Stimulated activated memory B cell treated with anti-CD40 and anti-IgM and Interleukin-4, amounts not matched to agents 10 μg/mL and 1 μg/mL and 100 μg/mL, for 72 hours (primary cell): ENCODE results near the gene FLAD1.
A peak's percentile ranks its signal among the peaks of the same experiment; 100 is the strongest.

ENCODE experiments used
- ATAC-seq: fragments of 150-1000 bp; cut with Tn5 transposase; 2 replicates; pipeline ENCODE4 v1.10.0; 2021
- H3K27ac Mint-ChIP-seq: one replicate; pipeline ENCODE4 v1.8.0; 2022; ENCODE audit warnings: mild to moderate bottlenecking, mixed read lengths
- H3K27me3 Mint-ChIP-seq: one replicate; pipeline ENCODE4 v1.8.0; 2022; ENCODE audit warnings: mixed read lengths
- H3K36me3 Mint-ChIP-seq: one replicate; pipeline ENCODE4 v1.8.0; 2022; ENCODE audit warnings: mixed read lengths
- H3K4me1 Mint-ChIP-seq: one replicate; pipeline ENCODE4 v1.8.0; 2022; ENCODE audit warnings: mixed read lengths
- H3K4me3 Mint-ChIP-seq: one replicate; pipeline ENCODE4 v1.8.0; 2022; ENCODE audit warnings: mild to moderate bottlenecking, moderate library complexity, mixed read lengths
- H3K9me3 Mint-ChIP-seq: one replicate; pipeline ENCODE4 v1.8.0; 2022; ENCODE audit warnings: mixed read lengths

Gene FLAD1

DNA sequence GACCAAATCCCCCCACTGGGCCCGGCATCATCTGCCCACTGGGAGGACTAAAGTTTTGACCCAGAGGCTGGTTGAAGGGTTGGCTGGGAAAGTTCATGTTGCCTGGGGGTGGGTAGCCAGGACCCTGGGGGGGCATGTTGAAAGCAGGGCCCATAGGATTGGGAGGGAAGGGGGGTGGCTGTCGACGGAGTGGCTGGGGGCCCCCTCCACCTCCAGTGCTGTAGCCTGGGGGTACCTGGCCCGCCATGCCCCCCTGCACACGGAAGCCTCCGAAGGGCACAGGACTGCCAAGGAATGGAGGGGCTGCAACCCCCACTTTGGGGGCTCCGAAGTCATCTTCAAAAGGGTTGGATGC is 23.7 kb upstream of the FLAD1 start:
- Mint-ChIP-seq H3K4me3 (no peak overlapping the region), H3K27me3 (no peaks in the 10 kb centered on the region), H3K36me3 (peaks cover 22% of the 10 kb centered on the region), H3K4me1 (peaks cover 68% of the 10 kb centered on the region), H3K9me3 (no peaks in the 10 kb centered on the region), H3K27ac (peak overlapping the region; percentile 17)
- no peak for ATAC-seq

DNA sequence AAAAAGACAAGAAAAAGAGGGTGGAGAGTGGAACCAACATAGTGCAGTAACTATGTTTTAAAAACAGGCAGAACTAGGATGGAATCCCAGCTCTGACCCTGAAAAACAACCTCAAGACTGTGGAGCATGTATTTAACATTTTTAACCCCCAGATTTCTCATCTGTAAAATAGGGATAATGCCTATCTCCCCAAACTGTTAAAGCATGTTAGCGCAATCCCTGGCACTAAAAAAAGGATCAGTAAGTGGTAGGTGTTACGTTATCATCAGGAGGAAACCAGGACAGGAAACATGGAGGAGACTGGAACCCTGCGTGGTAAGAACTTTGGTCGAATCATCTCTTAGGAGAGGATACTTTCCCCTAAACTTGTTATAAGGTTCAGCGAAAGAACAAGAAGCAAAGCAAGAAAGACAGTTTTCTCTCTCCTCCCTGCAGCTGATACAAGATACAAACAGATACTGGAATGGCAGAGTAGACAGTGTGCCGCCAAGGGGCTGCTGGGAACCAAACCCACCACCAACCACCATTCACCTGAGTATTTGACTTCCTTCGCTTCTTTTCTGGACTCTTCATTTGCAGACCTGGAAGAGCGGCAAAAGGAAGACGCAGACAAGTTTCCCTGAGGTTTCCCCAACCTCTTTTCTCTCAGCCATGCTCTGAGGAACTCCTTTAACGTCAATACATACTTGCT is 22.6 kb upstream of the FLAD1 start:
- peaks cover 57% of the 10 kb centered on the region for H3K4me1 Mint-ChIP-seq
- peaks cover 28% of the 10 kb centered on the region for H3K36me3 Mint-ChIP-seq
- H3K27me3 Mint-ChIP-seq: no peaks in the 10 kb centered on the region
- peak overlapping the region; percentile 91 for H3K27ac Mint-ChIP-seq
- H3K4me3 Mint-ChIP-seq: peak overlapping the region; percentile 88
- ATAC-seq: no peak
- H3K9me3 Mint-ChIP-seq: no peaks in the 10 kb centered on the region

DNA sequence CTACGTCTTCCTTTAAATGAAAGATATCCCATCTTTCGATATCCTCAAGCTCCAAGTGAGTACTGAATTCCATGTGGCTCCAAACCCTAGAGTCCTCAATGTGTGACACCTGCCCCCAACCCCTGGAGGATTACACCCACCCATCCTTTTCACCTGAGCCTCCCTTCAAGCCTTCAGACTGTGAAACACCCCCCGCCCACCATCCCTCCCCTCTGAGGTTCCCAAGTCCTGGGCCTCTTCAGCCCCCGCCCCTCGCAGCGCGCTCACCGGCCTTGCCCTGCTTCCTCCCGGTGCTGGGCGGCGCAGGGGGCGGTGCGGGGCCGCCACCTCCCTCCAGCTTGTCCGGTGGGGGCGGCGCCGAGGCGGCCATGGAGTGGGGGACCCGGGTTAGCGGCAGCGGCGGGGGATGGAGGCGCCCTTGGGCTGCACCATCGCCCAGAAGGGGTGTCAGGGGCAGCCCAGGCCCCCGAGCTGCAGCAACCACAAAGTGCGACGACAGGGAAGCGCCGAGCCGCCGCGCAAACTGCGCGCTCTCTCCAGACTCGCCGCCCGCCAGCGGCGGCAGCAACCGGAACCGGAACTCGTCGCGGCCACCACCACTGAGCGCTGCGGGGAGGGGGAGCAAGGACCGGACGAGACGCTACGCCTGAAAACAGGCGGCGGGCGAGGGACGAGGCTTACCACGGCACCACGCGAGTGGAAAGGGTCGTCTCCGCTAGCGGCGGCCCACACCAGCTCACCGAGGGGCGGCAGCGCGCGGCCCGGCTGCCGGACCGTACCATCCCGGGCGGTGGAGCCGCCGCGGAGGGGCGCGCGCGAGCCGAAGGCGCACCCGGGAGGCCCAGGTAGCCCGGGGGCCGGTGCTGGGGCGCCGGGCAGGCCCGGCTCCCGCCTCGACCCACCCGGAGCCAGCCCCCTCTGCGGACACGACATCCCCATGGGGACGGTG is 21.7 kb upstream of the FLAD1 start, which contains the start of gene PYGO2:
TSS of gene PYGO2 (minus strand) at position 576 of the 949 bp plus-strand sequence. CDS start at position 370, 206 bp downstream.
- H3K27me3 Mint-ChIP-seq: no peaks in the 10 kb centered on the region
- peak within 1 kb of the TSS; percentile 88 for H3K4me3 Mint-ChIP-seq
- peaks cover 48% of the 10 kb centered on the region for H3K4me1 Mint-ChIP-seq
- H3K36me3 Mint-ChIP-seq: peaks cover 33% of the 10 kb centered on the region
- no peaks in the 10 kb centered on the region for H3K9me3 Mint-ChIP-seq
- H3K27ac Mint-ChIP-seq: peak within 1 kb of the TSS; percentile 91
- ATAC-seq: peak; percentile 93

DNA sequence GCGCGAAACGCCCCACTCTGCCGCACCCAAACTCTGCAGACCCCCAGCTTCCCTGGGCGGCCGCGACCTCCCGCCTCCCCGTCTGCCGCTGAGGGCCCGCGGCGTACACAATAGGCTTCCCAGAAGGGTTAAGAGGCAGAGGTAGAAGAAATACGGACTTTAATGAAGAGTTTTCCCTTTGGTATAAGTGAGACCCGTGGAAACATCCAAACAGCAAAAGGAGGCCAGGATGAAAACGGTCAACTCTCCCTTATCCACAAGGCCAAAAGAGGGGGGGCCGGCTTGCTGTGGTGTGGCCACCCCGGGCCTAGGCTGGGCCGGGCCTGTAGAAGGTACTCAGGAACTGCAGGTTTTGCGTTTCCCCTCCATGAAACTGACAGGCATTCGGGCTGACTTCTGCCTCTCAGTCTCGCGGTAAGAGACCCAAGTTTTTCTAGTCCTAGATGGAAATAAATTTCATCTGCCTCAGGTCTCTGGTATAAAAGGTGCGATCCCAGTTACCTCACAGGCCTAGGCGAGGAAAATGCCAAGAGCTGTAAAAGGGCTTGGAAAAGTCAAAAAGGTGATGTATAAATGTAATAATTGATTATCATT is 20.9 kb upstream of the FLAD1 start:
- H3K4me1 Mint-ChIP-seq: peaks cover 43% of the 10 kb centered on the region
- no peaks in the 10 kb centered on the region for H3K27me3 Mint-ChIP-seq
- peak; percentile 44 for ATAC-seq
- no peaks in the 10 kb centered on the region for H3K9me3 Mint-ChIP-seq
- H3K36me3 Mint-ChIP-seq: peaks cover 36% of the 10 kb centered on the region
- H3K4me3 Mint-ChIP-seq: peak overlapping the region; percentile 86
- peak overlapping the region; percentile 91 for H3K27ac Mint-ChIP-seq

DNA sequence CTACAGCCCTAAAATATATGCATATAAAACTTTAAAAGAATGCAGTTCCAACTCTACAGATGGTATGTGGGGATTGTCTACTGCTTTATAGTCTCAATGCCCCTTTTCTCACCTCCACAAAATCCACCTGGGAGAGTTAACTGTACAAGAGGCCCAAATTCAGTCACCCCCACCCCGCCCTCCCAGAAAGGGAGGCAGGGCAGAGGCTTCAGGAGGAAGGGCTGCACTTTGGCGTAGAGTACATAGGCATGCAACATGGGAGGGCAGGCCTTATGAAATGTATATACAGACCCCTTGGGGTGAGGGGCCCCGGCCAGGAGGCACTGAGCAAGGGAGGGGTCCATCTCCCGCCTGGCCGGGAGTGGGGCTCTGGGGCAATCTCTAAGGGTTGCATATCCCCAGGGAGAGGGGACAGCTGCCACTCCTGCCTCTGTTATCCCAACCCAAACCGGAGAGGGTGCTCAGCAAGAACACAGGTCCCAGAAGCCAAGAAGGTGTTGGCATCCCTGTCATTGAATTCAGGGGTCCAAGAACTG is 20.3 kb upstream of the FLAD1 start:
- peaks cover 41% of the 10 kb centered on the region for H3K36me3 Mint-ChIP-seq

DNA sequence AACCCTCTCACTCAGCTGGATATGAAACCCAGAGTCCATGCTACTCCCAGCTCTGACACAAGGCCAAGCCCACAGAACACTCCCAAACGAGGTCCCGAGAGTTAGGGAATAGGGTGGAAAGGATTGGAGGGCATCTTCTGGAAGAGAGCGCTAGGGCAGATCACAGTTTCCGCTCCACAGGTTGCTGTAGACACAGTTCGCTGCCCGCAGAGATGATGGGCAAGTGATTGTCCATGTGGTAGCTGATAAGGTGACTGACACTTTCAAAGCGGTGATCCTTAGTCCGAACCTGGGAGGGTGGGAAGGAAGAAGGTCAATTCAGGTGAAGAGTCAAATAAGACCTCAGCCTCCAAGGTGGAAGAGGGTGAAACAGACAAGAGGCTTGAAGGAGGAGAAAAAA is 19.5 kb upstream of the FLAD1 start:
- Mint-ChIP-seq H3K4me3 (no peak overlapping the region), H3K27ac (peak overlapping the region; percentile 2), H3K36me3 (peaks cover 49% of the 10 kb centered on the region), H3K27me3 (no peaks in the 10 kb centered on the region), H3K4me1 (peaks cover 44% of the 10 kb centered on the region), H3K9me3 (no peaks in the 10 kb centered on the region)
- no peak for ATAC-seq

More for the DNA sequence above, 20.3 kb upstream of the FLAD1 start:
- Mint-ChIP-seq H3K4me1 (peaks cover 43% of the 10 kb centered on the region), H3K27ac (peak overlapping the region; percentile 91), H3K9me3 (no peaks in the 10 kb centered on the region), H3K27me3 (no peaks in the 10 kb centered on the region), H3K4me3 (peak overlapping the region; percentile 86)
- ATAC-seq: no peak

DNA sequence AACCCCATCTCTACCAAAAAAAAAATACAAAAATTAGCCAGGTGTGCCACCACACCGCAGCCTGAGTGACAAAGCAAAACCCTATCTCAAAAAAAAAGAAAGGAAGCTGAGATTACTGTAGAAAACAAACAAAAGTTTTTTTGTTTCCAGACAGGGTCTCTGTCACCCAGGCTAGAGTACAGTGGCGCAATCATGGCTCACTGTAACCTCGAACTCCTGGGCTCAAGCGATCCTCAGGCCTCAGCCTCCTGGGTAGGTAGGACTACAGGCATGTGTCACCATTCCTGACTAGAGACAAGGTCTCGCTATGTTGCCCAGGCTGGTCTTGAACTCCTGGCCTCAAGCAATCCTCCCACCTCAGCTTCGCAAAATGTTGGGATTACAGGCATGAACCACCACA is 18.8 kb upstream of the FLAD1 start:
- H3K4me3 Mint-ChIP-seq: no peak overlapping the region

DNA sequence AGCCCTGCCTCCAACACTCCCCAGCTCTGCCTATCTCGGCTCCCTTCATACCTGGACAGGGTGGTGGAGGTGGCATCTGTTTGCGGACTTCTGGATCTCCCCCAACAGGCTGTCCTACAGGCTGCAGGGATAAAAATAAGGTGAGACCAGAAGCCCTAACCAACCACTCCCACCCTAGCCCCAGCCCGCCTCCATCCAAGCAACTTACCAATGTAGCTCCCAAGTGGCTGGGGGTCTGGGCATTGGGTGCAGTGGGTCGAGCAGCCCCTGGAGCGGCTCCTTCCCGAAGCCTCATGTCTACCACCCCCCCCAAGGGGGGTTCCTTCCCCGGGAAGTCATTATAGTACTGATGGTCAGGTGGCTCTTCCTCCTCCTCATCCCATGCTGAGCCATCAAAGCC is 17.0 kb upstream of the FLAD1 start:
- H3K9me3 Mint-ChIP-seq: no peaks in the 10 kb centered on the region
- H3K4me1 Mint-ChIP-seq: peaks cover 40% of the 10 kb centered on the region
- H3K36me3 Mint-ChIP-seq: peaks cover 50% of the 10 kb centered on the region
- no peak overlapping the region for H3K4me3 Mint-ChIP-seq
- no peaks in the 10 kb centered on the region for H3K27me3 Mint-ChIP-seq
- H3K27ac Mint-ChIP-seq: no peak overlapping the region
- no peak for ATAC-seq

More for the DNA sequence above, 18.8 kb upstream of the FLAD1 start:
- no peak overlapping the region for H3K27ac Mint-ChIP-seq
- H3K4me1 Mint-ChIP-seq: peaks cover 47% of the 10 kb centered on the region
- H3K27me3 Mint-ChIP-seq: no peaks in the 10 kb centered on the region
- no peak for ATAC-seq
- no peaks in the 10 kb centered on the region for H3K9me3 Mint-ChIP-seq
- H3K36me3 Mint-ChIP-seq: peaks cover 50% of the 10 kb centered on the region

DNA sequence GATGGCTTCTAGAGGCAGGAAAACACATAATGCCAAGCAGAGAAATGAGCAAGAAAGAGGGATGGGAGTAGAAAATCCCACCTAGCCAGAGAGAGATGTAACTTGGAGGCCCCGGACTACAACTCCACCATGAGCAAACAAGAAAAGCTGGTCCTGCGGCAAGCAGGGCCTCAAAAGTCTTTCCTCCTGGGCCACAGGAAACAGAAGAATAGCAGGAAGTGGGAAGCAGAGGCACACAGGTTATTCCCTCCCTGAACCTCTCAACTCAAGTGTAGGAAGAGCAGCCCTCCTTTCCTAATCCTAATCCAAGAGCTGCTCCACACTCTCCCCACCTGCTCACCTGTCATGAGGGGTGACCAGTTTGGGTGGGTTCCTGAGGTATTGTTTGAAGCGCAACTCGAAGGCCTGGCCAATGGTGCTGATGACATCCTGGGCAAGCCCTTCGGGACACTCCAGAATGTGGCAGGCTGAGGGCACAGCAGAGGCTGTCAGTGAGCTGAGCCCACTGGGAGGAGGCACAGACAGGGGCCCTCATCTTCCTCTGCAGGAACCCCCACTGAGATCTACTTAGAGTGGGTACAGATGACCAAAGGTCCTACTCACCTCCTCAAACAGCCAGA is 15.7 kb upstream of the FLAD1 start:
- Mint-ChIP-seq H3K4me1 (peaks cover 48% of the 10 kb centered on the region), H3K27me3 (no peaks in the 10 kb centered on the region), H3K27ac (peak overlapping the region; percentile 3), H3K36me3 (peaks cover 55% of the 10 kb centered on the region), H3K9me3 (no peaks in the 10 kb centered on the region), H3K4me3 (no peak overlapping the region)
- no peak for ATAC-seq

DNA sequence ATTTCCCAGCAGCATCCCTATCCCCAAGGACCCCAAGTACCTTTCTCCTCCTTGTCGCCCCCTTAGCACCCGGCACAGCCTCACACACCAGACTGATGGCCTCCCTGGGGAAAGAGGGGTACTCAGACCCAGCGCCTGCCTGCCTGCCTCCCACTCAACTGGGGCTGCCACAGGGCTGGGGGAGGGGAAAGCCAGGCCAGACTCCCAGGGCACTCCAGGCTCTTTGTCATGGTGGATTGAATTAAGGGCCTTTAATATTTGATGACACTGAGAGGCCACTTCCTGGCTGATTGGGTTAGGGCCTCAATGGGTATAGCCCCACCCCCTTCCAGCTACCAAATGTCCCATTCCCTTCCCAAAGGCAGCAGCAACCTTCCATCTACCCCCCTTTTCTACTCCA is 14.4 kb upstream of the FLAD1 start:
- no peak overlapping the region for H3K4me3 Mint-ChIP-seq
- H3K9me3 Mint-ChIP-seq: no peaks in the 10 kb centered on the region
- peak overlapping the region; percentile 82 for H3K27ac Mint-ChIP-seq
- no peaks in the 10 kb centered on the region for H3K27me3 Mint-ChIP-seq
- ATAC-seq: no peak
- H3K36me3 Mint-ChIP-seq: peaks cover 47% of the 10 kb centered on the region
- H3K4me1 Mint-ChIP-seq: peaks cover 42% of the 10 kb centered on the region

DNA sequence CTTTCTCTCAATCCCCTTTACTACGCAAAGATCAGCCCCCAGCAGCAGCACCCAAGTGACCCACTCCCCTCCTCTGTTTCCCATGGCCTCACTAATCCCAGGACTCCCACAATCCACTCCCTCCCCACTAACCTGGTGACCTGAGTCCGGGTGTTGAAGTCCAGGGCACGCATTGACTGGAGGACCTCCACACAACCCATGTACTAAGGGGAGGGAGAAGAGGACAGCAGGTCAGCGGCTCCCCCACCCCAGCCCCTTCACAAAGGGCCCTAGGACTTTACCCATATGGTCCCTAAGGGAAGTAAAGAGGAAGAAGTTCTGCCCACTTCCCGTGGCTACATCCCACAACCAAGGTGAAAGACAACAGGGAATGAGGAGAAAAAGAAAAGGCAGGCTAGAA is 13.9 kb upstream of the FLAD1 start:
- no peak for ATAC-seq
- Mint-ChIP-seq H3K9me3 (no peaks in the 10 kb centered on the region), H3K36me3 (peaks cover 43% of the 10 kb centered on the region), H3K27me3 (no peaks in the 10 kb centered on the region), H3K4me1 (peaks cover 37% of the 10 kb centered on the region), H3K4me3 (peak overlapping the region; percentile 37), H3K27ac (peak overlapping the region; percentile 82)

DNA sequence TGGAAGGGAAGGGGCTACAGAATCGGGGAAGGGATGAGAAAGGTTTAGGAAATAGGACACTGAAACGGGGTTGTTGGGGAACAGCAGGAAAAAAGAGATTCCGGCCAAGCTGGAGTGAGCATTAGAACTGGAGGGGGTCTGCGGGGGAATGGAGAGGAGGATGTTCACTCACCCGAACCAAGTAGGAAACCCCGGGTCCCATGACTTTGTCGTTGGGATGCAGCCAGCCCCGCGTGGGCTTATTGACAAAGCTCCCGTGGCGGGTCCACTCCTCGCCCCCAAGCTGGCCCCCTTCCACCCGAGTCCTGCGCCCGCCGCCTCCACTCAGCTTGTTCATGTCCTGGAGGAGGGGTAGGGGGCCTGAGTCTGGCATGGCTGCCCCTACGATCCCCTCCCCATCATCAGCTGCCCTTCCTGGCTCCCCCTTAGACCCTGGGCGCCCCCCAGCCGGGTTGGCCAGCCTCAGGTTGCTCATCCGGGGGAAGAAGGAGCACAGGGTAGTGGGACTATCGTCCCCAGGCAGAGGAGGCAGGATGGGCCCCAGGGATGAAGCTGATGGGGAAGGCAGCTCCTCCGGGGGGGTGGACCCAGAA is 13.2 kb upstream of the FLAD1 start:
- Mint-ChIP-seq H3K4me1 (peaks cover 37% of the 10 kb centered on the region), H3K27ac (peak overlapping the region; percentile 82), H3K36me3 (peaks cover 43% of the 10 kb centered on the region), H3K9me3 (no peaks in the 10 kb centered on the region), H3K4me3 (peak overlapping the region; percentile 37), H3K27me3 (no peaks in the 10 kb centered on the region)
- no peak for ATAC-seq

DNA sequence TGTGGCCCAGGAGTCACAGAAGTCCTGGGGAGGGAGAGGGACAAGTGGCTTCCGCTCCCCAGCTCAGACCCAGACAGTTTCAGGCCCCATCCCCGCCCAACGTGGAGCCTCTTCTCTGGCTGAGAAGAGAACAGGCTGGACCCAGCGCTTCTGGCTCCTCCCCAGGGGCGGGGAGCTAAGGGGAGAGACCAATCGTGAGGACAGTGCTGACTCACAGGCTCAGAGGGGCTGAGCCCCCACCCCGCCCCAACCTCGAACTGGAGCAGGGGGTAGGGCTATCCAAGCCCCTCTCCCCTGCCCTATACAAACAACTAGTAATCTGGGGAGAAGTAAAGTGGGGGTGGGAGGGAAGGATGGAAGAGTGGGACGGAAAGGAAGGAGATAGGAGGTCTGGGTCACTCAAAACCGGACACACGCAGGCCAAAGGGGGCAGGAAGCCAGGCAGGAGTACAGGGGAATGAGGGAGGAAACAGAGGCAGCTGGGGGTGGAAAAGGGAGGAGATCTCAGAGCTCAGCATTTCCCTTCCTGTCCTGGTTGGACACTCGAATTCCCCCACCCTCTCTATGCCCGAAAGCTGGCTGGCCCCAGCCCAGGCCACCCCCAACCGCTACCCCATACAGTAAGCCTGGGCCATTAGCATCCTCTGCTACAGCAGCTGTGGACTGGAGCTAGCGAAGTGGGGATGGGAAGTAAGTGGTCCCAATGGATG is 12.4 kb upstream of the FLAD1 start, which contains the start of gene SHC1:
TSS of gene SHC1 (minus strand) at position 117 of the 710 bp plus-strand sequence. CDS start 221 bp downstream, outside the sequence.
- Mint-ChIP-seq H3K36me3 (peaks cover 35% of the 10 kb centered on the region), H3K27ac (peak within 1 kb of the TSS; percentile 82), H3K9me3 (no peaks in the 10 kb centered on the region), H3K27me3 (no peaks in the 10 kb centered on the region), H3K4me1 (peaks cover 37% of the 10 kb centered on the region), H3K4me3 (peak within 1 kb of the TSS; percentile 62)
- no peak for ATAC-seq
